ENCODE measurements around the gene CCDC180. TPM values are rescaled to one million over a fixed set of nuclear protein-coding genes. Genes with fewer than 3 reads are reported as not detected.
A peak's percentile ranks its signal among the peaks of the same experiment; 100 is the strongest.

The CCDC180 gene
- total RNA-seq, 1 donor from 2014 or later, result 13.1 TPM

- no peak overlapping the region for H3K4me3 Mint-ChIP-seq (ENCODE audit: unreplicated experiment)
- TF ChIP-seq, protein P1, sequence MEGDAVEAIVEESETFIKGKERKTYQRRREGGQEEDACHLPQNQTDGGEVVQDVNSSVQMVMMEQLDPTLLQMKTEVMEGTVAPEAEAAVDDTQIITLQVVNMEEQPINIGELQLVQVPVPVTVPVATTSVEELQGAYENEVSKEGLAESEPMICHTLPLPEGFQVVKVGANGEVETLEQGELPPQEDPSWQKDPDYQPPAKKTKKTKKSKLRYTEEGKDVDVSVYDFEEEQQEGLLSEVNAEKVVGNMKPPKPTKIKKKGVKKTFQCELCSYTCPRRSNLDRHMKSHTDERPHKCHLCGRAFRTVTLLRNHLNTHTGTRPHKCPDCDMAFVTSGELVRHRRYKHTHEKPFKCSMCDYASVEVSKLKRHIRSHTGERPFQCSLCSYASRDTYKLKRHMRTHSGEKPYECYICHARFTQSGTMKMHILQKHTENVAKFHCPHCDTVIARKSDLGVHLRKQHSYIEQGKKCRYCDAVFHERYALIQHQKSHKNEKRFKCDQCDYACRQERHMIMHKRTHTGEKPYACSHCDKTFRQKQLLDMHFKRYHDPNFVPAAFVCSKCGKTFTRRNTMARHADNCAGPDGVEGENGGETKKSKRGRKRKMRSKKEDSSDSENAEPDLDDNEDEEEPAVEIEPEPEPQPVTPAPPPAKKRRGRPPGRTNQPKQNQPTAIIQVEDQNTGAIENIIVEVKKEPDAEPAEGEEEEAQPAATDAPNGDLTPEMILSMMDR (IDR thresholded peaks at IDR 0.05; ENCODE audit: partially characterized antibody, unreplicated experiment), result no peak
- no peak overlapping the region for H3K27ac Mint-ChIP-seq (ENCODE audit: unreplicated experiment)
- H3K36me3 Mint-ChIP-seq (ENCODE audit: unreplicated experiment), result no peaks in the 10 kb centered on the region
- H3K9me3 Mint-ChIP-seq (ENCODE audit: unreplicated experiment), result peaks cover 1% of the 10 kb centered on the region
- no peaks in the 10 kb centered on the region for H3K27me3 Mint-ChIP-seq (ENCODE audit: unreplicated experiment)
- no peak for DNase-seq
- no peaks in the 10 kb centered on the region for H3K4me1 Mint-ChIP-seq (ENCODE audit: low read depth, unreplicated experiment)
These were observed 5.5 kb upstream of the CCDC180 start for GRCh38 chr9:97301974-97302373.

DNA sequence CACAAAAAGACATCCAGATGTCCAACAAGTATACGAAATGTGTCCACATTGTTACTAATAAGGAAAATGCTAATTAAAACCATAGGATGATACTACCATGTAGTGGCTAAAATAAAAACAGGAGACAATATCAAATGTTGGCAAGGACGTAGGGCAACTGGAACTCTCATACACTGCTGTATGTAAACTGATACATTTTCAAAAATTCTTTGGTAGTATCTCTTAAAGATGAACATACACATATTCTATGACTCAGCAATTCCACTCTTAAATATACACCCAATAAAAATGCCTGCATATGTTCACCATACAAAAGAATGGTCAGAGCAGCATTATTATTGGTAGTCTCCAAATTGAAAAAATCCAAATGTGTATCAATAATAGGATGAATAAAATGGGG is 2.9 kb upstream of the CCDC180 start:
- H3K9me3 Mint-ChIP-seq (ENCODE audit: unreplicated experiment), result peaks cover 1% of the 10 kb centered on the region
- TF ChIP-seq, protein P1 (IDR thresholded peaks at IDR 0.05; ENCODE audit: partially characterized antibody, unreplicated experiment), result no peak
- H3K4me3 Mint-ChIP-seq (ENCODE audit: unreplicated experiment), result no peak overlapping the region
- no peaks in the 10 kb centered on the region for H3K4me1 Mint-ChIP-seq (ENCODE audit: low read depth, unreplicated experiment)
- H3K27me3 Mint-ChIP-seq (ENCODE audit: unreplicated experiment), result no peaks in the 10 kb centered on the region
- H3K36me3 Mint-ChIP-seq (ENCODE audit: unreplicated experiment), result no peaks in the 10 kb centered on the region
- H3K27ac Mint-ChIP-seq (ENCODE audit: unreplicated experiment), result no peak overlapping the region
- DNase-seq, result no peak

- Mint-ChIP-seq H3K27me3 (ENCODE audit: unreplicated experiment) (no peaks in the 10 kb centered on the region), H3K4me1 (ENCODE audit: low read depth, unreplicated experiment) (no peaks in the 10 kb centered on the region), H3K36me3 (ENCODE audit: unreplicated experiment) (no peaks in the 10 kb centered on the region), H3K27ac (ENCODE audit: unreplicated experiment) (no peak overlapping the region), H3K9me3 (ENCODE audit: unreplicated experiment) (peaks cover 1% of the 10 kb centered on the region), H3K4me3 (ENCODE audit: unreplicated experiment) (no peak overlapping the region)
- TF ChIP-seq, protein P1 (IDR thresholded peaks at IDR 0.05; ENCODE audit: partially characterized antibody, unreplicated experiment), result no peak
- DNase-seq, result no peak
These were observed 1.8 kb upstream of the CCDC180 start for GRCh38 chr9:97305501-97306298.

GRCh38 chr9:97307091-97307490 is 368 bp upstream of the CCDC180 start:
- H3K36me3 Mint-ChIP-seq (ENCODE audit: unreplicated experiment), result no peaks in the 10 kb centered on the region
- no peaks in the 10 kb centered on the region for H3K4me1 Mint-ChIP-seq (ENCODE audit: low read depth, unreplicated experiment)
- peaks cover 1% of the 10 kb centered on the region for H3K9me3 Mint-ChIP-seq (ENCODE audit: unreplicated experiment)
- DNase-seq, result peak; percentile 72
- H3K27me3 Mint-ChIP-seq (ENCODE audit: unreplicated experiment), result no peaks in the 10 kb centered on the region
- H3K4me3 Mint-ChIP-seq (ENCODE audit: unreplicated experiment), result no peak overlapping the region
- no peak overlapping the region for H3K27ac Mint-ChIP-seq (ENCODE audit: unreplicated experiment)
- TF ChIP-seq, protein P1 (IDR thresholded peaks at IDR 0.05; ENCODE audit: partially characterized antibody, unreplicated experiment), result no peak

GRCh38 chr9:97309260-97309659 is 1.8 kb downstream of the CCDC180 start:
- Mint-ChIP-seq H3K27ac (ENCODE audit: unreplicated experiment) (no peak overlapping the region), H3K9me3 (ENCODE audit: unreplicated experiment) (no peaks in the 10 kb centered on the region), H3K27me3 (ENCODE audit: unreplicated experiment) (no peaks in the 10 kb centered on the region), H3K36me3 (ENCODE audit: unreplicated experiment) (no peaks in the 10 kb centered on the region), H3K4me1 (ENCODE audit: low read depth, unreplicated experiment) (no peaks in the 10 kb centered on the region), H3K4me3 (ENCODE audit: unreplicated experiment) (no peak overlapping the region)
- TF ChIP-seq, protein P1 (IDR thresholded peaks at IDR 0.05; ENCODE audit: partially characterized antibody, unreplicated experiment), result no peak
- DNase-seq, result no peak

Measured in glutamatergic neuron (in vitro differentiated cells).